Prostate gland (tissue), 2 donors: ENCODE measurements around the gene FOXC2. TPM values are rescaled to one million over a fixed set of nuclear protein-coding genes. Genes with fewer than 3 reads are reported as not detected.

Source experiments
- DNase-seq: peaks from one replicate; pipeline ENCODE4 v3.0.0-alpha.2; 2019; ENCODE audit warnings: low spot score
- H3K27ac ChIP-seq, 2 donors: fragments of 200-600 bp; sonication (generic); 2 replicates each; pipeline ENCODE4 v1.5.1; 2017 to 2019
- H3K27me3 ChIP-seq: fragments of 200-600 bp; sonication (generic); replicated peaks from 2 replicates; pipeline ENCODE4 v1.5.1; 2019; ENCODE audit not compliant: insufficient read depth
- H3K36me3 ChIP-seq, 2 donors: fragments of 200-600 bp; sonication (generic); 1 replicate in 1 of 2; 2 replicates in 1 of 2; pipeline versions ENCODE4 v1.5.1 to v1.8.1; 2017 to 2019
- H3K4me1 ChIP-seq: fragments of 200-600 bp; sonication (generic); replicated peaks from 2 replicates; pipeline ENCODE4 v1.5.1; 2019
- H3K4me3 ChIP-seq, 2 donors: fragments of 200-600 bp; sonication (generic); 2 replicates each; pipeline ENCODE4 v1.5.1; 2017 to 2019
- H3K9me3 ChIP-seq: fragments of 200-600 bp; sonication (generic); 2 replicates; pipeline ENCODE4 v1.5.1; 2017
- CTCF ChIP-seq, 4 experiments: fragments of 200-600 bp in 2 of 4; fragments of 450-650 bp in 2 of 4; sonication (generic) in 2 of 4; IDR thresholded peaks; 1 replicate in 3 of 4; 2 replicates in 1 of 4; pipeline ENCODE4 v1.5.1; 2016 to 2019; ENCODE audit warnings: antibody characterized with exemption in 4 of 4, mild to moderate bottlenecking in 2 of 4, moderate library complexity in 2 of 4
- POLR2A ChIP-seq: fragments of 450-650 bp; IDR thresholded peaks from one replicate; pipeline ENCODE4 v1.6.1; 2016; ENCODE audit warnings: antibody characterized with exemption, mild to moderate bottlenecking
- POLR2AphosphoS5 ChIP-seq: sonication (generic); formaldehyde crosslinking; IDR thresholded peaks from one replicate; pipeline ENCODE4 v1.6.1; 2017; ENCODE audit warnings: antibody characterized with exemption
- WGBS: methylation state at CpG from one replicate; pipeline ENCODE4 v1.1.5; 2018; 5-methylcytosine and 5-hydroxymethylcytosine counted together
- intact Hi-C: fragments of 100-400 bp; cut with DNase I; formaldehyde crosslinking; loops from one replicate; pipeline ENCODE4 v1.14.2; 2022
- total RNA-seq, 2 donors: library from RNA; depleted of rRNA; stranded (reverse); fragments of >200 nt; gene quantifications; one replicate each; pipeline ENCODE4 v1.1.0, GENCODE V29; 2016

Gene FOXC2
- total RNA-seq, 2 donors from 2014 or later, result 0.41 to 6.5 TPM

- Histone ChIP-seq H3K27me3 (peaks cover 40% of the 10 kb centered on the region), H3K4me1 (no peaks in the 10 kb centered on the region), H3K9me3 (no peaks in the 10 kb centered on the region), H3K4me3 (peak overlapping the region in 1 of 2 donors; percentile 8), H3K36me3 (no peaks in the 10 kb centered on the region), H3K27ac (no peak overlapping the region)
- no peak for DNase-seq
- 16% methylated on average over 68 of the region's 69 CpGs for WGBS
- TF ChIP-seq CTCF (IDR thresholded peaks at IDR 0.05), result no peak
- no peak for TF ChIP-seq POLR2A
- intact Hi-C loops, result no loop called here
These were observed 12.1 kb downstream of the FOXC2 start for GRCh38 chr16:86578611-86579267.

GRCh38 chr16:86579268-86580062 lies 12.8 kb downstream of the FOXC2 start:
- Histone ChIP-seq H3K4me3 (peak overlapping the region in 1 of 2 donors; percentile 8), H3K27ac (no peak overlapping the region), H3K27me3 (peaks cover 40% of the 10 kb centered on the region), H3K9me3 (no peaks in the 10 kb centered on the region), H3K36me3 (no peaks in the 10 kb centered on the region), H3K4me1 (no peaks in the 10 kb centered on the region)
- intact Hi-C loops, result no loop called here
- 26% methylated on average over 59 of the region's 69 CpGs for WGBS
- DNase-seq, result no peak
- TF ChIP-seq POLR2AphosphoS5 (no peak), CTCF (IDR thresholded peaks at IDR 0.05) (no peak), POLR2A (no peak)

GRCh38 chr16:86580063-86580790 lies 13.6 kb downstream of the FOXC2 start:
- DNase-seq, result no peak
- Histone ChIP-seq H3K27me3 (peaks cover 38% of the 10 kb centered on the region), H3K4me3 (no peak overlapping the region), H3K9me3 (no peaks in the 10 kb centered on the region), H3K27ac (no peak overlapping the region), H3K4me1 (no peaks in the 10 kb centered on the region), H3K36me3 (no peaks in the 10 kb centered on the region)
- TF ChIP-seq CTCF (IDR thresholded peaks at IDR 0.05) (no peak), POLR2A (no peak)
- intact Hi-C loops, result no loop called here
- 85% methylated on average over 19 of the region's 19 CpGs for WGBS

- whole genome bisulfite sequencing, result 94% methylated on average over 9 of the region's 9 CpGs
These were observed 14.2 kb downstream of the FOXC2 start for GRCh38 chr16:86580791-86581170.

More at GRCh38 chr16:86580791-86581170, 14.2 kb downstream of the FOXC2 start:
- intact Hi-C loops, result no loop called here
- Histone ChIP-seq H3K36me3 (no peaks in the 10 kb centered on the region), H3K4me1 (no peaks in the 10 kb centered on the region), H3K4me3 (no peak overlapping the region), H3K27me3 (peaks cover 34% of the 10 kb centered on the region), H3K27ac (no peak overlapping the region), H3K9me3 (no peaks in the 10 kb centered on the region)
- DNase-seq, result no peak
- TF ChIP-seq POLR2AphosphoS5 (no peak), CTCF (IDR thresholded peaks at IDR 0.05) (no peak), POLR2A (no peak)
